Measurements from ENCODE around the gene YIPF4. TPM values are rescaled to one million over a fixed set of nuclear protein-coding genes. Genes with fewer than 3 reads are reported as not detected.

YIPF4 gene
- polyA plus RNA-seq, 2 of the 4 experiments (the other 2 are of a cell fraction), result 31.4 to 54.1 TPM

DNA sequence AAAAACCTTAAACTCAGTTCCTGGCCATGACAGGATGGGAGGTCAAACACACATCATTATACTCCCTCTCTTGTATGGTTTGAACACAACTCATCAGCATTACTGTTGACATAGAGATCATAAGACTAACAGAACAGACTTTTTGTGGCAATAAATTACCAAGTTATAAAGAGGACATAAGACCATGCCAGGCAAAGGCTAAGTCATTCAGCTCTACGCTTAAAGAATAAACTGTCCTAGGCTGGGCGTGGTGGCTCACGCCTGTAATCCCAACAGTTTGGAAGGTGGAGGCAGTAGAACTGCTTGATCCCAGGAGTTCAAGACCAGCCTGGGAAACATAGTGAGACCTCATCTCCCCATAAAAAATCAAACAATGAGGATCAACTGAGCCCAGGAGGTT, 29.4 kb upstream of the YIPF4 start:
- ChIA-PET POLR2A (no interaction called here), CTCF (interaction anchor here (0.9 to 1.8 kb wide), 2 partner anchors 10 to 19 kb away, joined by 3 to 5 read pairs; no protein-coding TSS in a partner anchor)
- Histone ChIP-seq H3K9me3 (no peaks in the 10 kb centered on the region), H3K27ac (no peak overlapping the region), H3K4me1 (no peaks in the 10 kb centered on the region), H3K4me3 (no peak overlapping the region), H3K4me2 (no peak overlapping the region)
- TF ChIP-seq POLR2AphosphoS2 (conservative IDR thresholded peaks at IDR 0.05; ENCODE audit: low read length) (no peak), KDM1A (IDR thresholded peaks at IDR 0.05; ENCODE audit: low read depth) (no peak), CHD4 (IDR thresholded peaks at IDR 0.05; ENCODE audit: borderline replicate concordance) (no peak), HOXB5 (CRISPR knock-in tag; IDR thresholded peaks at IDR 0.05) (no peak), EHMT2 (IDR thresholded peaks at IDR 0.05; ENCODE audit: low read depth) (no peak), POLR2A (IDR thresholded peaks at IDR 0.05; ENCODE audit: low read length) (no peak), JUN (IDR thresholded peaks at IDR 0.05) (no peak), ZSCAN20 (CRISPR knock-in tag; IDR thresholded peaks at IDR 0.05) (no peak), GATA3 (IDR thresholded peaks at IDR 0.05; ENCODE audit: borderline replicate concordance) (no peak), MAFK (IDR thresholded peaks at IDR 0.05; ENCODE audit: partially characterized antibody) (no peak), PHF8 (IDR thresholded peaks at IDR 0.05; ENCODE audit: borderline replicate concordance, low read depth) (no peak)
- TF ChIP-seq, protein P1, sequence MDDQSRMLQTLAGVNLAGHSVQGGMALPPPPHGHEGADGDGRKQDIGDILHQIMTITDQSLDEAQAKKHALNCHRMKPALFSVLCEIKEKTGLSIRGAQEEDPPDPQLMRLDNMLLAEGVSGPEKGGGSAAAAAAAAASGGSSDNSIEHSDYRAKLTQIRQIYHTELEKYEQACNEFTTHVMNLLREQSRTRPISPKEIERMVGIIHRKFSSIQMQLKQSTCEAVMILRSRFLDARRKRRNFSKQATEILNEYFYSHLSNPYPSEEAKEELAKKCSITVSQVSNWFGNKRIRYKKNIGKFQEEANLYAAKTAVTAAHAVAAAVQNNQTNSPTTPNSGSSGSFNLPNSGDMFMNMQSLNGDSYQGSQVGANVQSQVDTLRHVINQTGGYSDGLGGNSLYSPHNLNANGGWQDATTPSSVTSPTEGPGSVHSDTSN (IDR thresholded peaks at IDR 0.05), result no peak
- no peak for FAIRE-seq
- DNase-seq (ENCODE audit: low read depth in 1 of 2, low spot score in 1 of 2), result no peak
- 82% methylated on average over 3 of the region's 3 CpGs for WGBS (ENCODE audit: missing lambda C conversion rate)
- ATAC-seq, result no peak

DNA sequence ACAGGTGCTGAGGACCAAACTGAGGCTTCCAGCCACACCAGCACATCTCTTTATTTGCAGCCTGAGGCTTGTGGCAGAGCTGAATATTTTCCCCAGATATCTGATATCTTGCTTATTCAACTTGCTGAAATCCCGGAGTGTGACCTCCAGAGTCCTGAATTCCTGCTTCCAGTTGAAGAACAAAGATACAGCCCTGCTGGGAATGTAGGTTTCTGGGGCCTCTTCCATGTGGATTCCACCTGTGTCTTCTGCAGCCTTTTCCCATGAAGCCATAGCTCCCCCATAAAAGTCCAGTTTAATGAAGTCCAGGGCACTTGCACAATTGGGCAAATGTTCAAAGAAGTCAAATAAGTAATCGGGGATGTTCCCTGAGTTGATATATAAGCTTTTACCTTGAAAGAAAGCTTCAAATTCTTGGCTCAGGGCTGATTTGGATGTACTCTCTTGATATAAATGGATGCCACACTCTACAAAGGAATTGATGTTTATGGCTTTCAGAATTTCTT, 27.9 kb upstream of the YIPF4 start:
- no peak overlapping the region for H3K4me2 ChIP-seq
- CTCF ChIA-PET, result interaction anchor here (1.1 to 1.3 kb wide), 2 partner anchors 11 to 31 kb away, joined by 4 read pairs; no protein-coding TSS in a partner anchor
- H3K27ac ChIP-seq, result no peak overlapping the region
- no peaks in the 10 kb centered on the region for H3K9me3 ChIP-seq
- FAIRE-seq (no peak), DNase-seq (ENCODE audit: low read depth in 1 of 2, low spot score in 1 of 2) (no peak), ATAC-seq (no peak)
- H3K4me3 ChIP-seq, result no peak overlapping the region
- POLR2A ChIA-PET, result no interaction called here
- WGBS (ENCODE audit: missing lambda C conversion rate), result 86% methylated on average over 2 of the region's 2 CpGs
- no peak for TF ChIP-seq FOSL2 (IDR thresholded peaks at IDR 0.05)
- no peak for TF ChIP-seq FOSL2 (CRISPR knock-in tag; IDR thresholded peaks at IDR 0.05)
- no peak for TF ChIP-seq JUNB (IDR thresholded peaks at IDR 0.05)
- no peak for TF ChIP-seq PHF8 (IDR thresholded peaks at IDR 0.05; ENCODE audit: borderline replicate concordance, low read depth)
- TF ChIP-seq NFE2L2 (conservative IDR thresholded peaks at IDR 0.05; ENCODE audit: low read length), result no peak
- TF ChIP-seq, protein P2, sequence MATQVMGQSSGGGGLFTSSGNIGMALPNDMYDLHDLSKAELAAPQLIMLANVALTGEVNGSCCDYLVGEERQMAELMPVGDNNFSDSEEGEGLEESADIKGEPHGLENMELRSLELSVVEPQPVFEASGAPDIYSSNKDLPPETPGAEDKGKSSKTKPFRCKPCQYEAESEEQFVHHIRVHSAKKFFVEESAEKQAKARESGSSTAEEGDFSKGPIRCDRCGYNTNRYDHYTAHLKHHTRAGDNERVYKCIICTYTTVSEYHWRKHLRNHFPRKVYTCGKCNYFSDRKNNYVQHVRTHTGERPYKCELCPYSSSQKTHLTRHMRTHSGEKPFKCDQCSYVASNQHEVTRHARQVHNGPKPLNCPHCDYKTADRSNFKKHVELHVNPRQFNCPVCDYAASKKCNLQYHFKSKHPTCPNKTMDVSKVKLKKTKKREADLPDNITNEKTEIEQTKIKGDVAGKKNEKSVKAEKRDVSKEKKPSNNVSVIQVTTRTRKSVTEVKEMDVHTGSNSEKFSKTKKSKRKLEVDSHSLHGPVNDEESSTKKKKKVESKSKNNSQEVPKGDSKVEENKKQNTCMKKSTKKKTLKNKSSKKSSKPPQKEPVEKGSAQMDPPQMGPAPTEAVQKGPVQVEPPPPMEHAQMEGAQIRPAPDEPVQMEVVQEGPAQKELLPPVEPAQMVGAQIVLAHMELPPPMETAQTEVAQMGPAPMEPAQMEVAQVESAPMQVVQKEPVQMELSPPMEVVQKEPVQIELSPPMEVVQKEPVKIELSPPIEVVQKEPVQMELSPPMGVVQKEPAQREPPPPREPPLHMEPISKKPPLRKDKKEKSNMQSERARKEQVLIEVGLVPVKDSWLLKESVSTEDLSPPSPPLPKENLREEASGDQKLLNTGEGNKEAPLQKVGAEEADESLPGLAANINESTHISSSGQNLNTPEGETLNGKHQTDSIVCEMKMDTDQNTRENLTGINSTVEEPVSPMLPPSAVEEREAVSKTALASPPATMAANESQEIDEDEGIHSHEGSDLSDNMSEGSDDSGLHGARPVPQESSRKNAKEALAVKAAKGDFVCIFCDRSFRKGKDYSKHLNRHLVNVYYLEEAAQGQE (IDR thresholded peaks at IDR 0.05), result no peak
- TF ChIP-seq MYC (IDR thresholded peaks at IDR 0.05; ENCODE audit: borderline replicate concordance, low read length), result no peak
- TF ChIP-seq, protein P1 (IDR thresholded peaks at IDR 0.05), result no peak
- no peaks in the 10 kb centered on the region for H3K4me1 ChIP-seq

DNA sequence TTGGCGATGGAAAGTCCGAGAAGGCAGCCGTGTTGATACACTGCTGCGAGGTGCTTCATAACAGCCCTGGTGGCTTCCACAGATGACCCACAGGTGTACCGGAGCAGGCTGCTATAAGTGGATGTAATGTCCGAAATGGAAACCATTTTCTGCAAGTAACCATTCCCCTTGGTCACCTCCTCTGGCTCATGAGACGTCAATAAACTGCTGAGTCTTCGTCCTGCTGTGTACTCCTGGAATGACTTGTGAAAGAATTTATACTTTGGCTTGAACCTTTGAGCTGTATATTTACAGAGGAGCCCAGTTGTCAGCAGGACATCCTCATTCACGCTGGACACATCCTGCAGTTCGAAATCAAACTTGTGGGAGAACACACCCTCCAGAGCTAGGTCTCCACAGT, 27.4 kb upstream of the YIPF4 start:
- no peaks in the 10 kb centered on the region for H3K9me3 ChIP-seq
- ChIA-PET POLR2A (no interaction called here), CTCF (interaction anchor here (1.3 kb wide), 1 partner anchor 12 kb away, joined by 4 read pairs; no protein-coding TSS in a partner anchor)
- no peak overlapping the region for H3K4me2 ChIP-seq
- no peak overlapping the region for H3K4me3 ChIP-seq
- ATAC-seq (no peak; a peak in 2 of 6 replicates), DNase-seq (ENCODE audit: low read depth in 1 of 2, low spot score in 1 of 2) (no peak), FAIRE-seq (no peak)
- H3K27ac ChIP-seq, result no peak overlapping the region
- WGBS (ENCODE audit: missing lambda C conversion rate), result 69% methylated on average over 10 of the region's 10 CpGs
- TF ChIP-seq, protein P3, sequence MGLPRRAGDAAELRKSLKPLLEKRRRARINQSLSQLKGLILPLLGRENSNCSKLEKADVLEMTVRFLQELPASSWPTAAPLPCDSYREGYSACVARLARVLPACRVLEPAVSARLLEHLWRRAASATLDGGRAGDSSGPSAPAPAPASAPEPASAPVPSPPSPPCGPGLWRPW (IDR thresholded peaks at IDR 0.05), result no peak
- no peak for TF ChIP-seq FOSB (CRISPR knock-in tag; IDR thresholded peaks at IDR 0.05)
- no peak for TF ChIP-seq ZFP36 (IDR thresholded peaks at IDR 0.05; ENCODE audit: borderline replicate concordance, partially characterized antibody)
- TF ChIP-seq, protein P2 (IDR thresholded peaks at IDR 0.05), result no peak
- no peak for TF ChIP-seq NFE2L2 (conservative IDR thresholded peaks at IDR 0.05; ENCODE audit: low read length)
- no peak for TF ChIP-seq CBX2 (IDR thresholded peaks at IDR 0.05; ENCODE audit: borderline replicate concordance, low read depth)
- TF ChIP-seq RARB (CRISPR knock-in tag; IDR thresholded peaks at IDR 0.05), result no peak
- TF ChIP-seq HEYL (CRISPR knock-in tag; IDR thresholded peaks at IDR 0.05), result no peak
- no peak for TF ChIP-seq HDAC2 (IDR thresholded peaks at IDR 0.05)
- no peak for TF ChIP-seq EP300 (IDR thresholded peaks at IDR 0.05)
- no peak for TF ChIP-seq CHD4 (IDR thresholded peaks at IDR 0.05; ENCODE audit: borderline replicate concordance)
- H3K4me1 ChIP-seq, result no peaks in the 10 kb centered on the region
